SK-N-SH (cell line): ENCODE data around the gene NEURL2.

Experiments used
- POLR2AphosphoS5 ChIP-seq: IDR thresholded peaks from 2 replicates; pipeline ENCODE4 v1.6.1; 2012; ENCODE audit warnings: low read depth, low read length
- SIN3A ChIP-seq: IDR thresholded peaks from 2 replicates; pipeline ENCODE4 v1.6.1; 2012; ENCODE audit warnings: low read depth, mild to moderate bottlenecking, low read length, moderate library complexity, borderline replicate concordance
- SMC3 ChIP-seq: IDR thresholded peaks from 2 replicates; pipeline ENCODE4 v1.6.1; 2012; ENCODE audit warnings: low read depth, low read length, improper control_type of control experiment
- TF ChIP-seq, protein P1 (sequence below): fragments of 200-600 bp; sonication (generic); IDR thresholded peaks from 2 replicates; pipeline ENCODE4 v1.6.1; 2017; ENCODE audit warnings: antibody characterized with exemption, mild to moderate bottlenecking, moderate library complexity

DNA sequence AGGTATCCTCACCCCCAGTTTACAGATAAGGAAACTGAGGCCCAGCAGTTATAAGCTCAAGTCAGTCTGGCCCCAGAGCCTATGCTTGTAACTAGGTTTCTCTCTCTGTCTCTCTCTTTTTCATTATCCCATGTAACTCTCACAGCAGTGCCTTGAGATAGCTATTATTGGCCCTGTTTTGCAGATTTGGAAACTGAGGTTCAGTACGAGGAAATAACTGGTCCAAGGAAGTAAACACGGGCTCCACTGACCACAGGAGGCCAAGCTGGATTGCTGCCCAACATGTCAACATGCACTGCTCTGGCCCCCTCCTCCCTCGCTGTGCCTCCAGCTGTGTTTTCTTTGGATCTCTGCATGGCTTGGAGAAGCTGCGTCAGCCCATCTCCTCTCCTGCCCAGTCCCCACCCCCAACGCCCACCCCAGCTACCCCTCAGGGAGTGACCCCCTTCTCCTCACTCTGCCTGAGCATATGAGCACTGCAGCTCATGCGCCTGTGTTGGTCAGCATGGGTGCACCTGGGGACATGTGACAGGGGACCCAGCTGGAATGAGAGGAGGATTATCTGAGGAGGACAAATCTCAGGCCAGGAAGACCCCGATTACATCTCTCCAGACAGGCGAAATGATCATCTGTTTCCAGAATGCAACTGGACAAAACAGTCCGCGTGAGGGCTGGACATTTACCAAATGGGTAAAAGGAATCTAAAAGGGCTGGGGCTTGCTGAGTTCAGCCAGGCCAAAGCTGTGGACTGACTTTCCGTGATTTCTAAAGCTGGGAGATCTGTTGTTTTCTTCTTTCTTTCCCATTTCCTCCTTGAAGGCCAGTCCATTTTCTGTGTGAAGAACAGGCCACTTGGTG is 28.8 kb upstream of the NEURL2 start:
- TF ChIP-seq SMC3 (no peak), POLR2AphosphoS5 (no peak), SIN3A (no peak)
- TF ChIP-seq, protein P1, sequence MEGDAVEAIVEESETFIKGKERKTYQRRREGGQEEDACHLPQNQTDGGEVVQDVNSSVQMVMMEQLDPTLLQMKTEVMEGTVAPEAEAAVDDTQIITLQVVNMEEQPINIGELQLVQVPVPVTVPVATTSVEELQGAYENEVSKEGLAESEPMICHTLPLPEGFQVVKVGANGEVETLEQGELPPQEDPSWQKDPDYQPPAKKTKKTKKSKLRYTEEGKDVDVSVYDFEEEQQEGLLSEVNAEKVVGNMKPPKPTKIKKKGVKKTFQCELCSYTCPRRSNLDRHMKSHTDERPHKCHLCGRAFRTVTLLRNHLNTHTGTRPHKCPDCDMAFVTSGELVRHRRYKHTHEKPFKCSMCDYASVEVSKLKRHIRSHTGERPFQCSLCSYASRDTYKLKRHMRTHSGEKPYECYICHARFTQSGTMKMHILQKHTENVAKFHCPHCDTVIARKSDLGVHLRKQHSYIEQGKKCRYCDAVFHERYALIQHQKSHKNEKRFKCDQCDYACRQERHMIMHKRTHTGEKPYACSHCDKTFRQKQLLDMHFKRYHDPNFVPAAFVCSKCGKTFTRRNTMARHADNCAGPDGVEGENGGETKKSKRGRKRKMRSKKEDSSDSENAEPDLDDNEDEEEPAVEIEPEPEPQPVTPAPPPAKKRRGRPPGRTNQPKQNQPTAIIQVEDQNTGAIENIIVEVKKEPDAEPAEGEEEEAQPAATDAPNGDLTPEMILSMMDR: no peak
